SK-N-MC (cell line): ENCODE results near the gene HAGHL.

Experiments
- DNase-seq: peaks from one replicate; pipeline ENCODE4 v3.0.0-alpha.2; 2011; ENCODE audit warnings: low read depth, low spot score
- H3K27ac ChIP-seq: fragments of 200-600 bp; sonication (generic); 2 replicates; pipeline ENCODE4 v1.5.1; 2016; ENCODE audit warnings: mixed run types
- H3K36me3 ChIP-seq: fragments of 200-600 bp; sonication (generic); 2 replicates; pipeline ENCODE4 v1.6.1; 2017; ENCODE audit warnings: antibody characterized with exemption, low read length, mixed read lengths; ENCODE audit not compliant: insufficient read depth
- H3K4me3 ChIP-seq: fragments of 200-600 bp; sonication (generic); 2 replicates; pipeline ENCODE4 v1.5.1; 2016
- H3K9ac ChIP-seq: fragments of 200-600 bp; sonication (generic); 2 replicates; pipeline ENCODE4 v1.8.0; 2017; ENCODE audit warnings: mixed run types, mixed read lengths; ENCODE audit not compliant: insufficient read length
- H3K9me3 ChIP-seq: fragments of 200-600 bp; sonication (generic); 2 replicates; pipeline ENCODE4 v1.6.1; 2017; ENCODE audit warnings: low read depth, mild to moderate bottlenecking, antibody characterized with exemption, low read length, moderate library complexity, mixed read lengths
- EZH2 ChIP-seq: fragments of 200-600 bp; sonication (generic); IDR thresholded peaks from one replicate; pipeline ENCODE4 v1.6.1; 2017; ENCODE audit warnings: antibody characterized with exemption
- FOXP2 ChIP-seq: optimal IDR thresholded peaks from 2 replicates; pipeline ENCODE3; 2011; ENCODE audit warnings: mild to moderate bottlenecking, moderate library complexity; ENCODE audit not compliant: insufficient read depth; ENCODE audit errors: extremely low read length, control extremely low read depth
- POLR2AphosphoS5 ChIP-seq: IDR thresholded peaks from 2 replicates; pipeline ENCODE4 v1.6.1; 2012; ENCODE audit warnings: mild to moderate bottlenecking, low read depth, low read length, borderline replicate concordance

HAGHL gene

GRCh38 chr16:704552-705380, 22.1 kb upstream of the HAGHL start:
- H3K36me3 ChIP-seq, result no peaks in the 10 kb centered on the region
- no peak overlapping the region for H3K9ac ChIP-seq
- TF ChIP-seq EZH2, result no peak
- no peak for TF ChIP-seq FOXP2
- TF ChIP-seq POLR2AphosphoS5, result no peak
- no peak overlapping the region for H3K27ac ChIP-seq
- no peak for DNase-seq
- H3K9me3 ChIP-seq, result no peaks in the 10 kb centered on the region
- no peak overlapping the region for H3K4me3 ChIP-seq

- Histone ChIP-seq H3K9me3 (no peaks in the 10 kb centered on the region), H3K36me3 (no peaks in the 10 kb centered on the region), H3K27ac (no peak within 1 kb of the TSS), H3K4me3 (no peak within 1 kb of the TSS), H3K9ac (no peak within 1 kb of the TSS)
- TF ChIP-seq POLR2AphosphoS5 (no peak), EZH2 (no peak), FOXP2 (no peak)
- DNase-seq, result no peak
These were observed 21.3 kb upstream of the HAGHL start, which contains the start of gene FBXL16 for GRCh38 chr16:705431-706188. TSS of gene FBXL16 (minus strand) at chr16:705801. CDS start at chr16:697405, 8,396 bp downstream.

GRCh38 chr16:706189-707061, 20.5 kb upstream of the HAGHL start:
- H3K4me3 ChIP-seq, result no peak overlapping the region
- no peak overlapping the region for H3K27ac ChIP-seq
- TF ChIP-seq EZH2 (no peak), POLR2AphosphoS5 (no peak)
- DNase-seq, result no peak
- H3K9ac ChIP-seq, result no peak overlapping the region
- no peaks in the 10 kb centered on the region for H3K36me3 ChIP-seq
- no peaks in the 10 kb centered on the region for H3K9me3 ChIP-seq

- no peaks in the 10 kb centered on the region for H3K36me3 ChIP-seq
- TF ChIP-seq EZH2, result no peak
- no peak for TF ChIP-seq FOXP2
- TF ChIP-seq POLR2AphosphoS5, result no peak
- H3K9me3 ChIP-seq, result no peaks in the 10 kb centered on the region
- no peak overlapping the region for H3K27ac ChIP-seq
- H3K9ac ChIP-seq, result no peak overlapping the region
- no peak overlapping the region for H3K4me3 ChIP-seq
- DNase-seq, result no peak
These were observed 19.8 kb upstream of the HAGHL start for GRCh38 chr16:707062-707538.

GRCh38 chr16:708019-708418, 18.9 kb upstream of the HAGHL start:
- Histone ChIP-seq H3K9me3 (no peaks in the 10 kb centered on the region), H3K27ac (no peak overlapping the region), H3K9ac (no peak overlapping the region), H3K4me3 (no peak overlapping the region), H3K36me3 (no peaks in the 10 kb centered on the region)
- DNase-seq, result no peak
- TF ChIP-seq POLR2AphosphoS5 (no peak), EZH2 (no peak), FOXP2 (no peak)

GRCh38 chr16:708959-709358, 17.9 kb upstream of the HAGHL start:
- no peaks in the 10 kb centered on the region for H3K36me3 ChIP-seq
- H3K27ac ChIP-seq, result no peak overlapping the region
- no peaks in the 10 kb centered on the region for H3K9me3 ChIP-seq
- TF ChIP-seq POLR2AphosphoS5 (no peak), EZH2 (no peak), FOXP2 (no peak)
- no peak overlapping the region for H3K4me3 ChIP-seq
- no peak overlapping the region for H3K9ac ChIP-seq
- DNase-seq, result no peak

GRCh38 chr16:709566-710499, 17.1 kb upstream of the HAGHL start:
- H3K36me3 ChIP-seq, result no peaks in the 10 kb centered on the region
- TF ChIP-seq EZH2 (no peak), FOXP2 (no peak), POLR2AphosphoS5 (no peak)
- no peak overlapping the region for H3K27ac ChIP-seq
- no peak overlapping the region for H3K9ac ChIP-seq
- H3K9me3 ChIP-seq, result no peaks in the 10 kb centered on the region
- no peak overlapping the region for H3K4me3 ChIP-seq
- DNase-seq, result peak; percentile 44
